GM12878 (cell line): ENCODE data around the gene AP1S1. TPM values are rescaled to one million over a fixed set of nuclear protein-coding genes. Genes with fewer than 3 reads are reported as not detected.

Source experiments
- ATAC-seq: fragments of 200-7000 bp; cut with Tn5 transposase; 3 replicates; pipeline ENCODE4 v1.9.1; 2020; ENCODE audit warnings: mild to moderate bottlenecking, moderate library complexity
- BruUV-seq: library from RNA; stranded (reverse); fragments of 400-500 nt; replicated peaks from 2 replicates; lab custom pipeline; 2021; lab: Mats Ljungman, UMichigan
- CTCF ChIA-PET: fragments of 300-600 bp; sonication (Branson Sonifier 250); formaldehyde crosslinking; extraction: SDS; loops from one replicate; lab custom pipeline; 2021; ENCODE audit warnings: inconsistent platforms; lab: Yijun Ruan, JAX
- POLR2A ChIA-PET: fragments of 350-600 bp; formaldehyde crosslinking; extraction: SDS; loops from one replicate; lab custom pipeline; 2021; ENCODE audit warnings: inconsistent platforms; lab: Charles Lee
- RAD21 ChIA-PET: fragments of 300-600 bp; sonication (Branson Sonifier 250); formaldehyde crosslinking; loops from one replicate; lab custom pipeline; 2023; ENCODE audit warnings: antibody characterized with exemption; ENCODE audit not compliant: unreplicated experiment; lab: Charles Lee
- SMC1A ChIA-PET: fragments of 300-600 bp; sonication (Branson Sonifier 250); formaldehyde crosslinking; loops from one replicate; lab custom pipeline; 2023; ENCODE audit not compliant: unreplicated experiment, uncharacterized antibody; lab: Charles Lee
- DNase-seq: peaks from one replicate; pipeline ENCODE4 v3.0.0-alpha.2; 2011; ENCODE audit warnings: low read depth, low spot score
- FAIRE-seq: peaks from 3 replicates; lab custom pipeline; 2011; peaks lifted over from hg19 to GRCh38; lab: Jason Lieb, UNC
- H2AFZ ChIP-seq: 2 replicates; pipeline ENCODE4 v1.6.0; 2011; ENCODE audit warnings: low read depth, low read length, control low read depth; ENCODE audit not compliant: control insufficient read depth
- H3K27ac ChIP-seq: 2 replicates; pipeline ENCODE4 v1.5.1; 2011; ENCODE audit warnings: control low read depth; ENCODE audit not compliant: control insufficient read depth, insufficient read depth
- H3K27me3 ChIP-seq, 2 experiments: replicated peaks in 1 of 2; 2 replicates each; pipeline versions ENCODE4 v1.6.0 to v1.6.1; 2011; ENCODE audit warnings: low read length in 1 of 2; ENCODE audit not compliant: control insufficient read depth in 2 of 2, insufficient read depth in 2 of 2
- H3K36me3 ChIP-seq, 2 experiments: 2 replicates each; pipeline ENCODE4 v1.5.1; 2011; ENCODE audit warnings: low read length in 1 of 2; ENCODE audit not compliant: control insufficient read depth in 2 of 2, insufficient read depth in 2 of 2
- H3K4me1 ChIP-seq: 2 replicates; pipeline ENCODE4 v1.6.1; 2011; ENCODE audit warnings: mild to moderate bottlenecking, low read length, moderate library complexity, mixed read lengths; ENCODE audit not compliant: control insufficient read depth, insufficient read depth
- H3K4me2 ChIP-seq: 2 replicates; pipeline ENCODE4 v1.6.0; 2011; ENCODE audit warnings: control low read depth; ENCODE audit not compliant: control insufficient read depth, insufficient read depth
- H3K4me3 ChIP-seq: fragments of 200-600 bp; sonication (generic); 2 replicates; pipeline ENCODE4 v1.5.1; 2016
- H3K79me2 ChIP-seq: 2 replicates; pipeline ENCODE4 v1.6.0; 2011; ENCODE audit warnings: low read length; ENCODE audit not compliant: control insufficient read depth, insufficient read depth
- H3K9ac ChIP-seq: 2 replicates; pipeline ENCODE4 v1.8.0; 2011; ENCODE audit warnings: low read length, control low read depth, mixed read lengths; ENCODE audit not compliant: control insufficient read depth, insufficient read depth
- H3K9me3 ChIP-seq: replicated peaks from 3 replicates; pipeline ENCODE4 v1.5.1; 2011; ENCODE audit warnings: mild to moderate bottlenecking, low read length; ENCODE audit not compliant: control insufficient read depth, insufficient read depth
- H4K20me1 ChIP-seq: 2 replicates; pipeline ENCODE4 v1.6.0; 2011; ENCODE audit not compliant: control insufficient read depth, insufficient read depth
- BCL3 ChIP-seq: IDR thresholded peaks from 2 replicates; pipeline ENCODE4 v1.6.1; 2011; ENCODE audit warnings: borderline replicate concordance, low read depth, mild to moderate bottlenecking, moderate library complexity, low read length; ENCODE audit not compliant: insufficient read depth, poor library complexity, severe bottlenecking
- CHD1 ChIP-seq: IDR thresholded peaks from 2 replicates; pipeline ENCODE4 v1.6.1; 2012; ENCODE audit warnings: low read depth, low read length, improper control_type of control experiment
- DPF2 ChIP-seq: fragments of 450-650 bp; IDR thresholded peaks from 2 replicates; pipeline ENCODE4 v1.6.1; 2017; ENCODE audit warnings: mild to moderate bottlenecking
- IRF4 ChIP-seq: IDR thresholded peaks from 2 replicates; pipeline ENCODE4 v1.6.1; 2011; ENCODE audit warnings: low read depth, low read length
- SMAD5 ChIP-seq: IDR thresholded peaks from 2 replicates; pipeline ENCODE4 v1.6.1; 2016; ENCODE audit warnings: antibody characterized with exemption, low read depth
- SREBF2 ChIP-seq: IDR thresholded peaks from 2 replicates; pipeline ENCODE4 v1.6.1; 2012; ENCODE audit warnings: mild to moderate bottlenecking, low read length
- ZNF207 ChIP-seq: fragments of 450-650 bp; IDR thresholded peaks from 2 replicates; pipeline ENCODE4 v1.6.1; 2014; ENCODE audit warnings: antibody characterized with exemption, mild to moderate bottlenecking, borderline replicate concordance
- WGBS: methylation state at CpG from one replicate; pipeline ENCODE4 v1.1.6; 2016; ENCODE audit warnings: low lambda C conversion rate; ENCODE audit not compliant: insufficient replicate concordance, insufficient coverage; ENCODE audit errors: missing lambda C conversion rate; 5-methylcytosine and 5-hydroxymethylcytosine counted together
- in situ Hi-C: fragments of 300-500 bp; cut with MboI; formaldehyde crosslinking; loops from 9 replicates; pipeline ENCODE4 v1.14.3; 2018; ENCODE audit warnings: mixed read lengths
- intact Hi-C: fragments of 100-400 bp; cut with micrococcal nuclease; formaldehyde crosslinking; loops from one replicate; pipeline ENCODE4 v1.14.2; 2022; ENCODE audit not compliant: unreplicated experiment
- polyA plus RNA-seq, 11 experiments: library from polyadenylated mRNA; depleted of rRNA in 4 of 11; unstranded in 6 of 11; stranded (reverse) in 5 of 11; fragments of >200 nt; fragmentation: Nextera tagmentation in 4 of 11; fragmentation: Illumina TruSeq in 1 of 11; extraction: Ambion mirVana in 4 of 11; extraction: Trizol in 1 of 11; gene quantifications; 1 replicate in 1 of 11; 2 replicates in 10 of 11; pipeline versions ENCODE4 v1.2.1 to v1.2.3, GENCODE V29; 2011 to 2016; ENCODE audit warnings: inconsistent platforms in 2 of 11, missing spikeins in 2 of 11, low read depth in 1 of 11
- total RNA-seq, 4 experiments: library from RNA; depleted of rRNA in 3 of 4; stranded (reverse); fragments of >200 nt in 3 of 4; fragmentation: Illumina TruSeq in 1 of 4; extraction: Trizol in 1 of 4; gene quantifications; 2 replicates each; pipeline versions ENCODE4 v1.2.1 to v1.2.3, GENCODE V29; 2013 to 2021
- TF ChIP-seq, protein P1 (sequence below): IDR thresholded peaks from 2 replicates; pipeline ENCODE4 v1.6.1; 2012; ENCODE audit warnings: low read length, inconsistent platforms
- TF ChIP-seq, protein P2 (sequence below): fragments of 450-650 bp; IDR thresholded peaks from 2 replicates; pipeline ENCODE4 v1.6.1; 2017; ENCODE audit warnings: low read depth, mild to moderate bottlenecking, moderate library complexity

AP1S1 gene
- total and polyA plus RNA-seq, 10 of the 15 experiments (the other 5 are each of a cell fraction or from before 2014, with no cell fraction given), result 2.5 to 121 (median 54.9) TPM

- Histone ChIP-seq H3K4me3 (no peak overlapping the region), H3K4me1 (no peaks in the 10 kb centered on the region; the same call in 1 of the 2 replicates), H3K9me3 (no peaks in the 10 kb centered on the region), H3K9ac (no peak overlapping the region), H3K79me2 (no peaks in the 10 kb centered on the region), H4K20me1 (no peaks in the 10 kb centered on the region), H3K27ac (no peak overlapping the region), H2AFZ (no peak overlapping the region), H3K4me2 (no peak overlapping the region), H3K27me3 (no peaks in the 10 kb centered on the region), H3K36me3 (peaks cover 0 to 3% of the 10 kb centered on the region in 2 experiments; a peak in 2 of 4 replicates)
- ChIA-PET CTCF (no interaction called here), RAD21 (no interaction called here), SMC1A (interaction anchor here (0.7 kb wide), 1 partner anchor 63 kb away, joined by 3 read pairs; no protein-coding TSS in a partner anchor), POLR2A (no interaction called here)
- TF ChIP-seq DPF2, result no peak
- TF ChIP-seq SREBF2, result no peak
- no peak for TF ChIP-seq BCL3
- TF ChIP-seq CHD1, result no peak
- TF ChIP-seq, protein P1, sequence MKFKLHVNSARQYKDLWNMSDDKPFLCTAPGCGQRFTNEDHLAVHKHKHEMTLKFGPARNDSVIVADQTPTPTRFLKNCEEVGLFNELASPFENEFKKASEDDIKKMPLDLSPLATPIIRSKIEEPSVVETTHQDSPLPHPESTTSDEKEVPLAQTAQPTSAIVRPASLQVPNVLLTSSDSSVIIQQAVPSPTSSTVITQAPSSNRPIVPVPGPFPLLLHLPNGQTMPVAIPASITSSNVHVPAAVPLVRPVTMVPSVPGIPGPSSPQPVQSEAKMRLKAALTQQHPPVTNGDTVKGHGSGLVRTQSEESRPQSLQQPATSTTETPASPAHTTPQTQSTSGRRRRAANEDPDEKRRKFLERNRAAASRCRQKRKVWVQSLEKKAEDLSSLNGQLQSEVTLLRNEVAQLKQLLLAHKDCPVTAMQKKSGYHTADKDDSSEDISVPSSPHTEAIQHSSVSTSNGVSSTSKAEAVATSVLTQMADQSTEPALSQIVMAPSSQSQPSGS, result no peak
- TF ChIP-seq SMAD5, result no peak
- TF ChIP-seq, protein P2, sequence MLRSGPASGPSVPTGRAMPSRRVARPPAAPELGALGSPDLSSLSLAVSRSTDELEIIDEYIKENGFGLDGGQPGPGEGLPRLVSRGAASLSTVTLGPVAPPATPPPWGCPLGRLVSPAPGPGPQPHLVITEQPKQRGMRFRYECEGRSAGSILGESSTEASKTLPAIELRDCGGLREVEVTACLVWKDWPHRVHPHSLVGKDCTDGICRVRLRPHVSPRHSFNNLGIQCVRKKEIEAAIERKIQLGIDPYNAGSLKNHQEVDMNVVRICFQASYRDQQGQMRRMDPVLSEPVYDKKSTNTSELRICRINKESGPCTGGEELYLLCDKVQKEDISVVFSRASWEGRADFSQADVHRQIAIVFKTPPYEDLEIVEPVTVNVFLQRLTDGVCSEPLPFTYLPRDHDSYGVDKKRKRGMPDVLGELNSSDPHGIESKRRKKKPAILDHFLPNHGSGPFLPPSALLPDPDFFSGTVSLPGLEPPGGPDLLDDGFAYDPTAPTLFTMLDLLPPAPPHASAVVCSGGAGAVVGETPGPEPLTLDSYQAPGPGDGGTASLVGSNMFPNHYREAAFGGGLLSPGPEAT, result no peak
- no peak for TF ChIP-seq ZNF207
- TF ChIP-seq IRF4, result no peak
- no TSS peak for BruUV-seq
- ATAC-seq (no peak), DNase-seq (no peak), FAIRE-seq (no peak)
- 97% methylated on average over 17 of the region's 17 CpGs for WGBS
- intact Hi-C loops (no loop called here), in situ Hi-C loops (no loop called here)
Measured at GRCh38 chr7:101207459-101207858, 53.2 kb downstream of the AP1S1 start.
